ENCODE results near the gene SMAD7. TPM values are rescaled to one million over a fixed set of nuclear protein-coding genes. Genes with fewer than 3 reads are reported as not detected.

Gene SMAD7
- total RNA-seq, 6 experiments from 2014 or later, result 29.6 to 35.8 (median 30.7) TPM

GRCh38 chr18:48893061-48893607, 57.6 kb downstream of the SMAD7 start:
- no peaks in the 10 kb centered on the region for H3K9me3 Mint-ChIP-seq
- no peak for DNase-seq
- no peak overlapping the region for H3K4me3 Mint-ChIP-seq
- no peak overlapping the region for H3K27ac Mint-ChIP-seq
- H3K4me1 Mint-ChIP-seq (ENCODE audit: low read depth), result peaks cover 18% of the 10 kb centered on the region
- H3K36me3 Mint-ChIP-seq (ENCODE audit: low read depth), result no peaks in the 10 kb centered on the region
- TF ChIP-seq CTCF (IDR thresholded peaks at IDR 0.05), result no peak
- no peaks in the 10 kb centered on the region; the same call in 1 of the 2 replicates for H3K27me3 Mint-ChIP-seq (ENCODE audit: insufficient read depth)

GRCh38 chr18:48892146-48892855, 58.5 kb downstream of the SMAD7 start:
- Mint-ChIP-seq H3K4me1 (ENCODE audit: low read depth) (peaks cover 15% of the 10 kb centered on the region), H3K4me3 (no peak overlapping the region), H3K27me3 (ENCODE audit: insufficient read depth) (no peaks in the 10 kb centered on the region; the same call in 1 of the 2 replicates), H3K9me3 (no peaks in the 10 kb centered on the region), H3K36me3 (ENCODE audit: low read depth) (no peaks in the 10 kb centered on the region), H3K27ac (no peak overlapping the region)
- DNase-seq, result no peak
- no peak for TF ChIP-seq CTCF (IDR thresholded peaks at IDR 0.05)

GRCh38 chr18:48891721-48892120, 59.0 kb downstream of the SMAD7 start:
- TF ChIP-seq CTCF (IDR thresholded peaks at IDR 0.05), result no peak
- Mint-ChIP-seq H3K4me1 (ENCODE audit: low read depth) (peaks cover 9% of the 10 kb centered on the region), H3K27me3 (ENCODE audit: insufficient read depth) (no peaks in the 10 kb centered on the region; the same call in 1 of the 2 replicates), H3K36me3 (ENCODE audit: low read depth) (no peaks in the 10 kb centered on the region), H3K4me3 (no peak overlapping the region), H3K27ac (no peak overlapping the region), H3K9me3 (no peaks in the 10 kb centered on the region)
- DNase-seq, result no peak

- Mint-ChIP-seq H3K36me3 (ENCODE audit: low read depth) (no peaks in the 10 kb centered on the region), H3K9me3 (no peaks in the 10 kb centered on the region), H3K4me1 (ENCODE audit: low read depth) (peaks cover 9% of the 10 kb centered on the region), H3K27ac (no peak overlapping the region), H3K27me3 (ENCODE audit: insufficient read depth) (no peaks in the 10 kb centered on the region; the same call in 1 of the 2 replicates), H3K4me3 (no peak overlapping the region)
- TF ChIP-seq CTCF (IDR thresholded peaks at IDR 0.05), result no peak
- DNase-seq, result no peak
Measured at GRCh38 chr18:48889981-48890762, 60.6 kb downstream of the SMAD7 start.

GRCh38 chr18:48889115-48889941, 61.4 kb downstream of the SMAD7 start:
- Mint-ChIP-seq H3K4me3 (no peak overlapping the region), H3K4me1 (ENCODE audit: low read depth) (peaks cover 17% of the 10 kb centered on the region), H3K27ac (no peak overlapping the region), H3K9me3 (no peaks in the 10 kb centered on the region), H3K27me3 (ENCODE audit: insufficient read depth) (no peaks in the 10 kb centered on the region; the same call in 1 of the 2 replicates), H3K36me3 (ENCODE audit: low read depth) (no peaks in the 10 kb centered on the region)
- no peak for TF ChIP-seq CTCF (IDR thresholded peaks at IDR 0.05)
- DNase-seq, result no peak
